ENCODE measurements around the gene OR8D4.
"Not testable (repeated sequence)": the region's sequence is repeated elsewhere in the genome, so short reads cannot be mapped to it uniquely, and the experiment has no call there.

OR8D4 gene

GRCh38 chr11:123901867-123902266 is at the start of gene OR8D4:
Gene OR8D4, plus strand, starts transcription at chr11:123902167. Its CDS starts 4,265 bp downstream, at chr11:123906432.
- DNase-seq (ENCODE audit: extremely low spot score, insufficient read length, low read depth) (no peak), FAIRE-seq (no peak)

- DNase-seq (ENCODE audit: extremely low spot score, insufficient read length, low read depth), result no peak
- FAIRE-seq, result no peak
These were observed 49.6 kb upstream of the OR8D4 start for GRCh38 chr11:123852321-123852720.

GRCh38 chr11:123853038-123853437 is 48.9 kb upstream of the OR8D4 start:
- FAIRE-seq, result no peak
- DNase-seq (ENCODE audit: extremely low spot score, insufficient read length, low read depth), result no peak

GRCh38 chr11:123856444-123856843 is 45.5 kb upstream of the OR8D4 start:
- no peak for DNase-seq (ENCODE audit: extremely low spot score, insufficient read length, low read depth)
- no peak for FAIRE-seq

- no peak for DNase-seq (ENCODE audit: extremely low spot score, insufficient read length, low read depth)
- FAIRE-seq, result no peak
These were observed 42.2 kb upstream of the OR8D4 start for GRCh38 chr11:123859731-123860130.

- DNase-seq (ENCODE audit: extremely low spot score, insufficient read length, low read depth); FAIRE-seq: not testable (repeated sequence)
These were observed 36.7 kb upstream of the OR8D4 start for GRCh38 chr11:123865293-123865692.

- not testable (repeated sequence) for FAIRE-seq; DNase-seq (ENCODE audit: extremely low spot score, insufficient read length, low read depth)
These were observed 34.2 kb upstream of the OR8D4 start for GRCh38 chr11:123867795-123868194.

GRCh38 chr11:123880912-123881311 is 21.1 kb upstream of the OR8D4 start:
- no peak for FAIRE-seq

GRCh38 chr11:123885570-123885969 is 16.4 kb upstream of the OR8D4 start, which contains the start of gene TMEM225:
Gene TMEM225, minus strand, starts transcription at chr11:123885670. Its CDS starts 245 bp downstream, at chr11:123885425.
- DNase-seq (ENCODE audit: extremely low spot score, insufficient read length, low read depth), result no peak
- no peak for FAIRE-seq

More at GRCh38 chr11:123880912-123881311, 21.1 kb upstream of the OR8D4 start:
- no peak for DNase-seq (ENCODE audit: extremely low spot score, insufficient read length, low read depth)

- DNase-seq (ENCODE audit: extremely low spot score, insufficient read length, low read depth) (no peak), FAIRE-seq (no peak)
These were observed 9.9 kb upstream of the OR8D4 start for GRCh38 chr11:123892031-123892430.

- DNase-seq (ENCODE audit: extremely low spot score, insufficient read length, low read depth), result no peak
- FAIRE-seq, result no peak
These were observed 2.2 kb upstream of the OR8D4 start for GRCh38 chr11:123899792-123900191.

- no peak for FAIRE-seq
- no peak for DNase-seq (ENCODE audit: extremely low spot score, insufficient read length, low read depth)
These were observed 2.0 kb downstream of the OR8D4 start for GRCh38 chr11:123903932-123904331.

- FAIRE-seq (no peak), DNase-seq (ENCODE audit: extremely low spot score, insufficient read length, low read depth) (no peak)
These were observed 3.0 kb downstream of the OR8D4 start for GRCh38 chr11:123904932-123905331.

- no peak for FAIRE-seq
- DNase-seq (ENCODE audit: extremely low spot score, insufficient read length, low read depth), result no peak
These were observed 3.9 kb downstream of the OR8D4 start for GRCh38 chr11:123905826-123906225.

GRCh38 chr11:123920943-123921342 is 19.0 kb downstream of the OR8D4 start:
- no peak for FAIRE-seq
- DNase-seq (ENCODE audit: extremely low spot score, insufficient read length, low read depth), result no peak

GRCh38 chr11:123924027-123924426 is 22.1 kb downstream of the OR8D4 start:
- no peak for DNase-seq (ENCODE audit: extremely low spot score, insufficient read length, low read depth)
- no peak for FAIRE-seq

- DNase-seq (ENCODE audit: extremely low spot score, insufficient read length, low read depth), result no peak
- FAIRE-seq, result no peak
These were observed 37.4 kb downstream of the OR8D4 start, which contains the start of gene OR4D5 for GRCh38 chr11:123939317-123939716. Gene OR4D5, plus strand, starts transcription at chr11:123939617. Its CDS starts 0 bp downstream, at chr11:123939617.

- DNase-seq (ENCODE audit: extremely low spot score, insufficient read length, low read depth) (no peak), FAIRE-seq (no peak)
These were observed 40.4 kb downstream of the OR8D4 start for GRCh38 chr11:123942413-123942812.

- FAIRE-seq (no peak), DNase-seq (ENCODE audit: extremely low spot score, insufficient read length, low read depth) (no peak)
These were observed 41.8 kb downstream of the OR8D4 start, which contains the start of gene OR6T1 for GRCh38 chr11:123943738-123944137. Gene OR6T1, minus strand, starts transcription at chr11:123943838. Its CDS starts 0 bp downstream, at chr11:123943838.

GRCh38 chr11:123945132-123945531 is 43.2 kb downstream of the OR8D4 start:
- FAIRE-seq (no peak), DNase-seq (ENCODE audit: extremely low spot score, insufficient read length, low read depth) (no peak)

GRCh38 chr11:123956752-123957151 is 54.8 kb downstream of the OR8D4 start:
- no peak for DNase-seq (ENCODE audit: extremely low spot score, insufficient read length, low read depth)
- FAIRE-seq, result no peak
